Smooth muscle cell (in vitro differentiated cells): ENCODE results near the gene KLHDC4. TPM values are rescaled to one million over a fixed set of nuclear protein-coding genes. Genes with fewer than 3 reads are reported as not detected.

Source experiments
- DNase-seq: peaks from one replicate; lab custom pipeline; 2025; ENCODE audit not compliant: unreplicated experiment; lab: John Stamatoyannopoulos, UW
- H2AFZ ChIP-seq: fragments of 200-600 bp; sonication (generic); 2 replicates; pipeline ENCODE4 v1.6.0; 2016; ENCODE audit warnings: antibody characterized with exemption, low read depth, mild to moderate bottlenecking
- H3F3A ChIP-seq: fragments of 200-600 bp; sonication (generic); 2 replicates; pipeline ENCODE4 v1.6.0; 2017; ENCODE audit warnings: antibody characterized with exemption, low read depth
- H3K27ac ChIP-seq: fragments of 200-600 bp; sonication (generic); 2 replicates; pipeline ENCODE4 v1.5.1; 2016; ENCODE audit warnings: low read depth, mild to moderate bottlenecking
- H3K27me3 ChIP-seq: fragments of 200-600 bp; sonication (generic); 2 replicates; pipeline ENCODE4 v1.6.1; 2016; ENCODE audit warnings: low read depth, mild to moderate bottlenecking
- H3K36me3 ChIP-seq: fragments of 200-600 bp; sonication (generic); 2 replicates; pipeline ENCODE4 v1.5.1; 2016; ENCODE audit warnings: low read depth
- H3K4me1 ChIP-seq: fragments of 200-600 bp; sonication (generic); 2 replicates; pipeline ENCODE4 v1.5.1; 2016; ENCODE audit warnings: low read depth
- H3K4me2 ChIP-seq: fragments of 200-600 bp; sonication (generic); 2 replicates; pipeline ENCODE4 v1.6.0; 2016; ENCODE audit warnings: mild to moderate bottlenecking
- H3K4me3 ChIP-seq: fragments of 200-600 bp; sonication (generic); 2 replicates; pipeline ENCODE4 v1.5.1; 2016; ENCODE audit warnings: mild to moderate bottlenecking
- H3K79me2 ChIP-seq: fragments of 200-600 bp; sonication (generic); 2 replicates; pipeline ENCODE4 v1.6.0; 2016; ENCODE audit warnings: low read depth, mild to moderate bottlenecking
- H3K9ac ChIP-seq: fragments of 200-600 bp; sonication (generic); 2 replicates; pipeline ENCODE4 v1.6.0; 2016; ENCODE audit warnings: low read depth
- H3K9me3 ChIP-seq: fragments of 200-600 bp; sonication (generic); replicated peaks from 2 replicates; pipeline ENCODE4 v1.5.1; 2016; ENCODE audit warnings: low read depth
- H4K20me1 ChIP-seq: fragments of 200-600 bp; sonication (generic); 2 replicates; pipeline ENCODE4 v1.6.0; 2016; ENCODE audit warnings: low read depth
- WGBS: methylation state at CpG from one replicate; pipeline ENCODE4 v1.1.7; 2016; ENCODE audit warnings: low lambda C conversion rate; 5-methylcytosine and 5-hydroxymethylcytosine counted together
- polyA plus RNA-seq: library from polyadenylated mRNA; unstranded; fragments of >200 nt; fragmentation: Nextera tagmentation; extraction: Ambion mirVana; gene quantifications from 2 replicates; pipeline ENCODE4 v1.2.1, GENCODE V29; 2016
- total RNA-seq: library from RNA; depleted of rRNA; stranded (reverse); fragments of >200 nt; gene quantifications from 2 replicates; pipeline ENCODE4 v1.2.3, GENCODE V29; 2014
- TF ChIP-seq, protein P1 (sequence below): fragments of 200-600 bp; sonication (generic); IDR thresholded peaks from 2 replicates; pipeline ENCODE4 v1.5.1; 2017; ENCODE audit warnings: borderline replicate concordance, mild to moderate bottlenecking, antibody characterized with exemption; ENCODE audit not compliant: insufficient read depth, poor library complexity, severe bottlenecking

Gene KLHDC4
- total and polyA plus RNA-seq, 2 experiments from 2014 or later: 6.0 to 6.7 TPM

DNA sequence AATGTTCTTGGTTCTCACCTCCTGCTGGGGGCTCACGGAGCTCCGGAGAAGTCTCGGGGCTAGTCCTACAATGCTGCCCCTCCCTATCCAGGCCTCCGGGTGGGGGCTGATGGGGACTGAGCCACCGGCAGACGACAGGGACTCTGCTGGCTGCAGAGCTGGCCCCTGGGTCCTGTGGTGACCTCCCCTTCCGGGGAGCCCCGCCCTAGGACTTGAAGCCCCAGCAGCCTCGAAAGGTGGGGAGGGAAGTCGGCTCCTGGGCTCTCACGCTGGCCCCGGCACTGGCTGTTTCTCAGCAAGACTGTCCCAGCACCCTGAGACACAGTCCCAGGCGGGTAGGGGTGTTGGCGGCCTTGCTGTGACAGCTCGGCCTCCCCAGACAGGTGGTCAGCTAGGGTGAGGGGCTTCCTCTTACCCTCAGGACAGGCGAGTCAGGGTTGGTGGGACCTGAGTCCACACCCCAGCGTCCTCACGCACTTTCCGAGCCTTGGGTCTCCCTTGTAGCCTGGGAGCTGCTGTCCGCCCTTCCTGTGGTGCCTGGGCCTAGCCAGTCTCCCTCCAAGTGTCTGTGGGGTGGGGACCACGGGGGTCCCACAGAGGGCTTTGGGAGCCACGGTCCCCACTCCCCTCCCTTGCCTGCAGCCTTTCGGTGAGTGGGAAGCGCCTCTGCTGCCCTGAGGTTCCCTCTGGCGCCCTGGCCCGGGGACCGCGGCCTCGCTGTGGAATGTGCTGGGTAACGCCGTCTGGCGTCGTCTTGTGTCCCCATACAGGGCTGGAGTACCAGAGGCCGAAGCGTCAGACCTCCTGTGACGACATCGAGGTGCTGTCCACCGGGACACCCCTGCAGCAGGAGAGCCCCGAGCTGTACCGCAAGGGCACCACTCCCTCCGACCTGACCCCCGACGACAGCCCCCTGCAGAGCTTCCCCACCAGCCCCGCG, 76.6 kb downstream of the KLHDC4 start:
- H3K79me2 ChIP-seq: no peaks in the 10 kb centered on the region
- no peaks in the 10 kb centered on the region for H3K36me3 ChIP-seq
- H3F3A ChIP-seq: no peaks in the 10 kb centered on the region
- no peak overlapping the region for H3K4me3 ChIP-seq
- TF ChIP-seq, protein P1, sequence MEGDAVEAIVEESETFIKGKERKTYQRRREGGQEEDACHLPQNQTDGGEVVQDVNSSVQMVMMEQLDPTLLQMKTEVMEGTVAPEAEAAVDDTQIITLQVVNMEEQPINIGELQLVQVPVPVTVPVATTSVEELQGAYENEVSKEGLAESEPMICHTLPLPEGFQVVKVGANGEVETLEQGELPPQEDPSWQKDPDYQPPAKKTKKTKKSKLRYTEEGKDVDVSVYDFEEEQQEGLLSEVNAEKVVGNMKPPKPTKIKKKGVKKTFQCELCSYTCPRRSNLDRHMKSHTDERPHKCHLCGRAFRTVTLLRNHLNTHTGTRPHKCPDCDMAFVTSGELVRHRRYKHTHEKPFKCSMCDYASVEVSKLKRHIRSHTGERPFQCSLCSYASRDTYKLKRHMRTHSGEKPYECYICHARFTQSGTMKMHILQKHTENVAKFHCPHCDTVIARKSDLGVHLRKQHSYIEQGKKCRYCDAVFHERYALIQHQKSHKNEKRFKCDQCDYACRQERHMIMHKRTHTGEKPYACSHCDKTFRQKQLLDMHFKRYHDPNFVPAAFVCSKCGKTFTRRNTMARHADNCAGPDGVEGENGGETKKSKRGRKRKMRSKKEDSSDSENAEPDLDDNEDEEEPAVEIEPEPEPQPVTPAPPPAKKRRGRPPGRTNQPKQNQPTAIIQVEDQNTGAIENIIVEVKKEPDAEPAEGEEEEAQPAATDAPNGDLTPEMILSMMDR: no peak
- no peak for DNase-seq
- H3K9me3 ChIP-seq: no peaks in the 10 kb centered on the region
- H3K4me1 ChIP-seq: no peaks in the 10 kb centered on the region
- no peaks in the 10 kb centered on the region for H4K20me1 ChIP-seq
- no peaks in the 10 kb centered on the region for H3K27me3 ChIP-seq
- no peak overlapping the region for H3K27ac ChIP-seq
- H3K9ac ChIP-seq: no peak overlapping the region
- H2AFZ ChIP-seq: no peak overlapping the region
- 94% methylated on average over 43 of the region's 45 CpGs for WGBS
- H3K4me2 ChIP-seq: no peak overlapping the region

GRCh38 chr16:87687998-87688529, 77.7 kb downstream of the KLHDC4 start:
- Histone ChIP-seq H3K9ac (no peak overlapping the region), H3K4me2 (no peak overlapping the region), H3K36me3 (no peaks in the 10 kb centered on the region), H3K79me2 (no peaks in the 10 kb centered on the region), H3F3A (no peaks in the 10 kb centered on the region), H4K20me1 (no peaks in the 10 kb centered on the region), H3K27ac (no peak overlapping the region), H3K9me3 (no peaks in the 10 kb centered on the region), H3K27me3 (no peaks in the 10 kb centered on the region), H3K4me1 (no peaks in the 10 kb centered on the region), H3K4me3 (no peak overlapping the region), H2AFZ (no peak overlapping the region)
- 98% methylated on average over 14 of the region's 14 CpGs for WGBS
- DNase-seq: no peak
- TF ChIP-seq, protein P1: no peak

DNA sequence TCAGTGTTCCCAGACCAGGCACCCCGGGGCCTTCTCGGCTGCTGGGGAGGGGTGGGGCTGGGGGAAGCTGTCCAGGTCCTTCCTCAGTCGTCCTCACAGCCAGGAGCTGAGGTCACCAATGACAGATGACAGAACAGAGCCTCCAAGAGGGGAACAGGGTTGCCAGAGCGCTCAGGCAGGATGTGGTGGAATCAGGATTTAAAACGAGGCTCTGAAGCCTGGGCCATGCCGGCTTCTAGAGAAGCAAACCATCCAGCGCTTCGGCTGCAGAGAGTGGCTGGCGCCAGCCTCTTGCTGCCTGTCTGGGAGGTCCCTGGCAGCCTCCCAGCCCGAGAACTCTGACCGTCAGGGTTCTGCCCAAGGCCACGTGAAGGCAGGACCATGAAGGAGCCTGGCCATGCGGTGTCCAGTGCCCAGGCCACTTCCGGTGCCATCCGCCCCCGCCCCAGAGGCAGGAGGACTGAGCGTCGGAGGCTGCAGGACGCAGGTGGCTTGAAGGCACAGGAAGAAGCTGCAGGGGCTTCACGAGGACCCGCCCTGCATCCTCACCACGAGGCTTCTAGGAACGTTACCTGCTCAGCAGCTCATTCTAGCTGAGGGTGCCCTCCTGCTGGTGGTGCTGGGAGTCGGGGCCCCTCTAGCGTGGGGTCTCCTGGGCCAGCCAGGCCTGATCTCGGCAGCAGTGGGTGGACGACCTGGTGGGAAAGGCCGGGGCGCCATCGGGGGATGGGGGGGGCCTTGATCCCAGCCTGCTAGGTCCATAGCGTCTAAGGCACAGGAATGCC, 78.5 kb downstream of the KLHDC4 start:
- no peak overlapping the region for H3K27ac ChIP-seq

More for the DNA sequence above, 78.5 kb downstream of the KLHDC4 start:
- no peaks in the 10 kb centered on the region for H3K4me1 ChIP-seq
- DNase-seq: no peak
- no peaks in the 10 kb centered on the region for H3K9me3 ChIP-seq
- no peak overlapping the region for H3K4me3 ChIP-seq
- WGBS: 91% methylated on average over 31 of the region's 31 CpGs
- H4K20me1 ChIP-seq: no peaks in the 10 kb centered on the region
- H3K27me3 ChIP-seq: no peaks in the 10 kb centered on the region
- no peaks in the 10 kb centered on the region for H3K79me2 ChIP-seq
- H3K36me3 ChIP-seq: no peaks in the 10 kb centered on the region
- no peak overlapping the region for H3K4me2 ChIP-seq
- H2AFZ ChIP-seq: no peak overlapping the region
- H3K9ac ChIP-seq: no peak overlapping the region
- TF ChIP-seq, protein P1: no peak
- no peaks in the 10 kb centered on the region for H3F3A ChIP-seq
